Measurements from ENCODE around the gene AP2S1.

DNA sequence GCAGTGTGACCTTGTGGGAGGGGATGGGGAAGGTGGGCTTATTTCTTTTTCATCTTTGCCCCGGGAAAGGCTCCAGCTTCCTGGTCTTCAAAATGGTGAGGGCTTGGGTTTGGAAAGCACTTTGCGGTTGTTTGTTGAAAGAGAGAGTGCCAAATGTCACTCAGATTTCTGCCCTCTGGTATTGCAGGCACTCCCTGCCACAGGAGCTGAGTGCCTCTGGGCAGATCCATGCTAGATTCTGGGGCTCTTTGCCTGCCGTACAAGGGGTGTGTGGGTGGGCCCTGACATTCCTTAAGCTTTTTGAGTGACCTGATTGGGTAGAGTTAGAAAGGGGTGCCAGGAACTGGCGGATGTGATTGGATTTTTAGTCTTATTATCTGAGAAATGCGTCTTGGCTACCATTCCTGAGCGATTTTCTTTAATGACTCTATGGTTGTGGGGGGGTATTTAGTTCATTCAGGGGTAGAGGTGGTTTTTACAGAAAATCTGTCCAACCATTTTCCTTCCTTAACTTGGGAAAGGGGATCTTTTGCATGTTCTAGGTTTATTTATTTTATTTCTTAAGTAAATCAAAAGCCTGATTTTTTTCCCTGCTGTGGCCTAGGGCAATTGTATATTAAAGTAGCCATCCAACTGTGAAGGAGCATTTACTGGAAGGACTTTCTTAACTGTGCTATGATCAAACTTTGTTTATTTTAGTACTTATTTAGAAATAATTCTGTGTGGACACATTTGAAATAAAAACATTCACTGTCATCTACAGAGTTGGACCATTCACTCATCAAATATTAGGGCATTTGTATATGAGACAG is 13.4 kb upstream of the AP2S1 start:
- TF ChIP-seq, protein P1, sequence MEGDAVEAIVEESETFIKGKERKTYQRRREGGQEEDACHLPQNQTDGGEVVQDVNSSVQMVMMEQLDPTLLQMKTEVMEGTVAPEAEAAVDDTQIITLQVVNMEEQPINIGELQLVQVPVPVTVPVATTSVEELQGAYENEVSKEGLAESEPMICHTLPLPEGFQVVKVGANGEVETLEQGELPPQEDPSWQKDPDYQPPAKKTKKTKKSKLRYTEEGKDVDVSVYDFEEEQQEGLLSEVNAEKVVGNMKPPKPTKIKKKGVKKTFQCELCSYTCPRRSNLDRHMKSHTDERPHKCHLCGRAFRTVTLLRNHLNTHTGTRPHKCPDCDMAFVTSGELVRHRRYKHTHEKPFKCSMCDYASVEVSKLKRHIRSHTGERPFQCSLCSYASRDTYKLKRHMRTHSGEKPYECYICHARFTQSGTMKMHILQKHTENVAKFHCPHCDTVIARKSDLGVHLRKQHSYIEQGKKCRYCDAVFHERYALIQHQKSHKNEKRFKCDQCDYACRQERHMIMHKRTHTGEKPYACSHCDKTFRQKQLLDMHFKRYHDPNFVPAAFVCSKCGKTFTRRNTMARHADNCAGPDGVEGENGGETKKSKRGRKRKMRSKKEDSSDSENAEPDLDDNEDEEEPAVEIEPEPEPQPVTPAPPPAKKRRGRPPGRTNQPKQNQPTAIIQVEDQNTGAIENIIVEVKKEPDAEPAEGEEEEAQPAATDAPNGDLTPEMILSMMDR (IDR thresholded peaks at IDR 0.05) = no peak
- no peak for TF ChIP-seq POLR2A (IDR thresholded peaks at IDR 0.05)

Measured in body of pancreas (tissue), 4 donors.